NCI-H1417 (cell line): ENCODE data around the gene SELENOF.

Experiments
- DNase-seq, 3 experiments: peaks; one replicate each; lab custom pipeline; 2025; lab: John Stamatoyannopoulos, UW

The SELENOF gene

GRCh38 chr1:86913896-86914600 lies at the start of gene SELENOF:
Gene SELENOF, minus strand, starts transcription at chr1:86914126. Its CDS starts 15 bp downstream, at chr1:86914111.
- DNase-seq: peak; percentile 100

DNA sequence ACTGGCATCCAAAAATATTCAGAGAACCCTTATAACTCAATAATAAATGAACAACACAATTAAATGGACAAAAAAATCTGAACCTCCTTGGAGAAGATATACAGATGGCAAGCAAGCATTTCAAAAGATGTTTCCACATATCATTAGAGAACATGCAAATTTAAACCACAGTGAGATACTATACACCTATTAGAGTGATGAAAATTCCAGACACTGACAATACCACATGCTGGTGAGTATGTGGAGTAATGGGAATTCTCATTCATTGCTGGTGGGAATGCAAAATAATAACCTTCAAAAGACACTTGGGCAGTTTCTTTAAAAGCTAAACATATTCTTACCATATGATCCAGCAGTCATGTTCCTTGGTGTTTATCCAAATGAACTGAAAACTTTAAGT lies 46.6 kb upstream of the SELENOF start:
- DNase-seq: no peak

GRCh38 chr1:86957221-86957620 lies 43.3 kb upstream of the SELENOF start:
- DNase-seq: no peak

GRCh38 chr1:86956221-86956620 lies 42.3 kb upstream of the SELENOF start:
- DNase-seq: no peak

- no peak for DNase-seq
Measured at GRCh38 chr1:86955678-86956077, 41.8 kb upstream of the SELENOF start.

- no peak for DNase-seq
Measured at GRCh38 chr1:86953167-86953566, 39.2 kb upstream of the SELENOF start.

DNA sequence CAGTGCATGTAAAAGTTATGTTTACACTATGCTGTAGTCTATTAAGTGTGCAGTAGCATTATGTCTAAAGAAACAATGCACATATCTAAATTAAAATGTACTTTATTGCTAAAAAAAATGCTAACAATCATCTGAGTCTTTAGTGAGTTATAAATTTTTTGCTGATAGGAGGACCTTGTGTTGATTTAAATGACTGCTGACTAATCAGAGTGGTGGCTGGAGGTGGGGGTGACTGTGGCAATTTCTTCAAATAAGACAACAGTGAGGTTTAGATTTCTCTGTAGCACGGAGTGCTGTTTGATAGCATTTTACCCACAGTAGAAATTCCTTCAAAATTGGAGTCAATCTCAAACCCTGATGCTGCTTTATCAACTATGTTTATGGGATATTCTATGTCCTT lies 37.5 kb upstream of the SELENOF start:
- DNase-seq: no peak

DNA sequence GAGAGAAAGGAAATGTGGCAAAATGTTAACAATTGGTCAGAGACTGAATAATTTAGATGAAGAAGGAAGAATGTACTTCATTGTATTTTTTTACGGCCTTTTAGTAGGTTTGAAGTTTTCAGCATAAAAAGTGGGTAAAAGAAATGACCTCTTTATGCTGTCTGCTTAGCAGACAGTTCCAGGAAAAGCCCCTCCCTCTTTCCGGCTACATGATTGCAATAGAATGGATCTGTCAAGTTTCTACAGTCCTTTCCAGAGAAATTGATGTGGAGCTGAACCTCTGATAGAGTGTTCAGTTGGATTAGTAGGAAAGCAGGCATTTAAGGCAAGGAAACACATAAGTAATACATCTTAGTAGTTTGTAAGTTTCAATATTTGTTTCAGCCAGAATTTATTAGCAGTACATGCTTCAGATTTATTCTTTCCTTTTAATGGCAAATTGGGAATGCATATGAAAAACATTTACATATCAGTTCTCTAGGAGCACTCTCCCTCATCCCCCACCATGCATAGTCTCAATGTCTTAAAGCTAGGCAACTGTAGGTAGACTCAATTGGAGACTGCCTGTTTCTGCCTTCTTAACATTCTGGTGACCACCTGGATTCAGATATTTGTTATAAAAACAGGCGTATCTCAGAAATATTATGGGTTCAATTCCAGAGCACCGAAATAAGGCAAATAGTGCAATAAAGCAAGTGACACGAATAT lies 36.9 kb upstream of the SELENOF start:
- DNase-seq: no peak

- no peak for DNase-seq
Measured at GRCh38 chr1:86948212-86948611, 34.3 kb upstream of the SELENOF start.

- no peak for DNase-seq
Measured at GRCh38 chr1:86942743-86943142, 28.8 kb upstream of the SELENOF start.

- no peak for DNase-seq
Measured at GRCh38 chr1:86942042-86942441, 28.1 kb upstream of the SELENOF start.

GRCh38 chr1:86940599-86940998 lies 26.7 kb upstream of the SELENOF start:
- DNase-seq: no peak

DNA sequence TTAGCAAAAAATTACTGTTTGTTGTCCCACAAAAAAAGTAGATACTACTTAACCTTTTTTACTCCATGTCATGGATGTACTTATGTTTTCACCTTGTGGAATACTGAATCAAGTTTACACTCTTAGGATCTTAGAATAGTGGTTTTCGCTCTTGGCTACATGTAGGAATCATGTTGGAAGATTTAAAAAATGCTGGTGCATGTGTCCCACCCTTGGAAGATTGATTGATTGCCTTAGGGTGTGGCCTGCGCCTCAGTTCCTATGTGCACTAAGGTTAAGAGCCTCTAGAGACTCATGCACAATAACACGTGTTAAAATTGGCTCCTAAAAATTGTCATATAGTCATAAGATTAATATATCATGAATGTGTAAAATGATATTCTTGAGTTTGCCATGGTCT lies 25.5 kb upstream of the SELENOF start:
- no peak for DNase-seq

DNA sequence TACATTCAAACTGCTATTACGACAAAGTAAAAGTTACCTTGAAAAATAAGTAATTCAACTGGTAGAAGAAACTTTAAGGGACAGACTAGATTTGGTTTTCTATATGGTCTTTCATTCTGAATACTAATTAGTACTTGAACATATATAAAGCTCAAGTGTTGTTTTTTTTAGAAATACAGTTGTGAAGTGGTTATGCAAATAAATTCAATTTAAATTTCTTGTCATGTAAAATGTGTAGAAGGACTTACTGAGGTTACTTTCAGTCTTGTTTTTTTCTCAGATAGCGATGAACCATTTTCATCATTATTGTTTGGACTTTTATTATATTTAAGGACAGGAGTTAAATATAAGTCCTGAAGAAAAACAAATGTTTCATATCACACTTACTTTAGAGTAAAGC lies 24.9 kb upstream of the SELENOF start:
- DNase-seq: no peak

DNA sequence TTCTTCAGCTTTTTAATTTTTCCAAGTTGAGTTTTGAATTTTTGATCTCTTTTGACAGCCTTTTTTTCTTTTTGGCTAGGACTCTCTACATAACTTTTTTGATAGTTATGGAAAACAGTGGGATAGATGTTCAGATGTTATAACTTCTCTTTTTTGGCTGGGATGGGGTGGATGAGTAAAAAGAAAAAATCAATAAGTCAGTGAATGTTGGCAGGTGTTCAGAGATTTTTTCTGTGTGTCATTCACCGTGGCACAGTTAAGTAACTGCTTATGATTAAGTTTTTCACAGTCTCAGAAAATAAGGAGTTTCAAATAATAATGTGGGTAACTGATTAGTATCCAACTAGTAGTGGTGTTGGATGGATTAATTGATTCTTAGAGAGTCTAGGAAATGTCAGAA lies 24.5 kb upstream of the SELENOF start:
- DNase-seq: no peak

DNA sequence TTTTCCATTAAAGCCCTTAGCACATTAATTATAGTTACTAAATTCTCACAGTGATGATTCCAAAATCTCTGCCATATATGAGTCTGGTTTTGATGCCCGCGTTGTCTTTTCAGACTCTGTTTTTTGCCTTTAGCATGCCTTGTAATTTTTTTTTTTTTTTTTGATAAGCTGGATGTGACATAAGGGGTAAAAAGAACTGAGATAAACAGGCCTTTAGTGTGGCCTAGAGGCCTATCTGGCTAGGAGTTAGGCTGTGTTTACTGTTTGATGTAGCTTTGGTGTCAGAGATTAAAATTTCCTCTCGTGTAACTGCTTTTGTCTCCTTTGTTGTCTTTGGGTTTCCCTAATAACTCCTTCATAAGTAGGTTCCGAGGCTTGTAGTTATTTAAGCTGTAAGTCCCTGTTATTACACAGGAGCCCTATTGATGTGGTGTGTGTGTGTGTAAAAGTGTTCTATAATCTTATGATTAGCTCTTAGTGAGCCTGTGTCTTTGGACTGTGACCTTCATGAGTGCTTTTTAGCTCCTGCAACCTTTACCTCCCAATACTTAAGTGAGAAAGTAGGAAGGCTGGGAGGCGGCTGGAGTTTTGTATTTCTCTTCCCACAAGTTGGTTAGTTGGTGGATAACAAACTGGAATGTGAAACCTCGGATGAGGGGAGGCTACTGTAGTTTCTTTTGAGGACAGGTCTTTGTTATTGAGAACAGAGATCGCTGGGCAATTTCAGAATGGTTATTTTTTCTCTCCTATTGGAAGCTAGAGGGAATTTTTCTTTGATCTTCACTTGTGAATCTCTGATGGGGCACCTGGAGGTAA lies 19.8 kb upstream of the SELENOF start:
- peak in 1 of 3 experiments; percentile 23 for DNase-seq

- DNase-seq: no peak
Measured at GRCh38 chr1:86933051-86933450, 19.1 kb upstream of the SELENOF start.

DNA sequence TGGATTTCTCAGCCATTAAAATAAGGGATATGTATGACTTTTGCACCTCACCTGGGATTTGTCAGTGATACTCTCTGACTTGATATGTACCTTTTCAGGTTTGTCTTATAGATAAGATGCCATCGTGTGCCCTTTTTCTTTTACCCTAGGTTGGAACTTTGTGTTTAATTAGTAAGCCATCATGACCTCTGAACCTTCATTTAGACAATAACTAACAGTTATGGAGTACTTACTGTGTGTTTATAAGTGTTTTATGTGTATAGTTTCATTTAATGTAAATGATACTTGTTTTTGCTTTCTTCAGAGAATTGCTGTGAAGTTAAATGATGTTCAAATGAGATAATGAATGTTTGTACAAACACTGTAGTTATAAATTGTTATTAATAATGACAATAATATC lies 14.9 kb upstream of the SELENOF start:
- no peak for DNase-seq

DNA sequence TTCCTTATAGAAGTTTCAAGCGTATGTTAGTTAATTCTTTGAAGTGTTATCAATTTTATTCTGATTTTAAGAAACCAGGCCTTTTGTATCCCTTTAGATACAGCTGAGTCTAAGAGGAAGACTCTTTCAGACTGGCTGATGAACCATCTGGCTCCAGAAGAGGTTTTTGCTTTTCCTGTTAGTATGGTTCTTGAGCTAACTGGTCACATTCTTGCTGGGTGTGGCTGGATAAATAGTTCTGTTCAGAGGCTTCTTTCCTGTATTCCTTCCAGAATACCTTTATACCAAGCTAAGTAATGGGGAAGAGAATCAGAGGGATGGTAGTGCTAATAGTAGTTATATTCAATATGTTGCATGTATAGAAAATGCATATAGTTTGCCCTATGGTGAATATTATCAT lies 13.0 kb upstream of the SELENOF start:
- no peak for DNase-seq

DNA sequence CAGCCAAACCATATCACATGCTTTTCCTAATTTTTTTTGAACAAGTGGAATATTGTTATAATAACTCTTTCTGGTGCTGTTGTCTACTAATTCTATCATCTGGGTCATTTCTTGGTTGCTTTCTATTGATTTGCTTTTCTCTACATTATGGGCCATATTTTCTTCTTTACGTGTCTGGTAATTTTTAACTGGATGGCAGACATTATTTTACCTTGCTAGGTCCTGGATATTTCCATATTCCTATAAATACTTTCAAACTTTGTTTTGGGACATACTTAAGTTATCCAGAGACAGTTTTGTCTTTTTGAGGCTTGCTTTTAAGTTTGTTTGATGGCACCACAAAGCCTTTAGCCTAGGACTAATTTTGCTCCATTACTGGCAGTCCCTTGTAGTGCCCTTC lies 11.8 kb upstream of the SELENOF start:
- DNase-seq: no peak

DNA sequence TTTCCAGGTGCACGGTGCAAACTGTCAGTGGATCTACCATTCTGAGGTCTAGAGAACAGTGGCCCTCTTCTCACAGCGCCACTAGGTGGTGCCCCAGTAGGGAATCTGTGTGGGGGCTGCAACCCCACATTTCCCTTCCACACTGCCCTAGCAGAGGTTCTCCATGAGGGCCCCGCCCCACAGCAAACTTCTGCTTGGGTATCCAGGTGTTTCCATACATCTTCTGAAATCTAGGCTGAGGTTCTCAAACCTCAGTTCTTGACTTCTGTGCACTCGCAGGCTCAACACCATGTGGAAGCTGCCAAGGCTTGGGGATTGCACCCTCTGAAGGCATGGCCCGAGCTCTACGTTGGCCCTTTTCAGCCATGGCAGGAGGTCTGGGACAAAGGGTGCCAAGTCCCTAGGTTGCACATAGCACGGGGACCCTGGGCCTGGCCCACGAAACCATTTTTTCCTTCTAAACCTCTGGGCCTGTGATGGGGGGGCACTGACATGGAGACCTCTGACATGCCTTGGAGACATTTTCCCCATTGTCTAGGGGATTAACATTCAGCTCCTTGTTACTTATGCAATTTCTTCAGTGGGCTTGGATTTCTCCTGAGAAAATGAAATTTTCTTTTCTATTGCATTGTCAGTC lies 10.5 kb upstream of the SELENOF start:
- DNase-seq: no peak

- no peak for DNase-seq
Measured at GRCh38 chr1:86922445-86922844, 8.5 kb upstream of the SELENOF start.
